ENCODE results near the gene NFAM1.

DNA sequence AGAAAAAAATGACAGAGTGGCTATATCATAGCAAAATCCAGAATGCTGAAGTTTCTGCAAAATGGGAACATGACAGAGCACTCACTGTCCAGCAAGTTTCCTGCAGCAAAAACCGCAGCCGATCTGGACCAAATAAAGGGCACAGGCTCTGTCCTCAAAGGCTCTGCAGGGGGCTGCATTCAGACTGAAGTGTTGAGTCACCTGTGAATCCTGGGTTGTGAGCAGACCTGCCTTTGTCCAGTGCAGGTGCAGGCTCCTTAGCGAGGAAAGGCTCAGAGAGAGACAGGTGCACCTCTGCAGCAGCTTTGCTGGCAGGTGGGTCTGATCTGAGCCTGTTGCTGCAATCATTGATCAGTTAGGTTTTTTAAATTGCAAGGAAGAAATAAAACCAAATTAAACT, 29.3 kb upstream of the NFAM1 start:
- TF ChIP-seq CTCF (IDR thresholded peaks at IDR 0.05; ENCODE audit: low read depth, low read length, poor library complexity, severe bottlenecking) = no peak
- no peak for TF ChIP-seq EZH2phosphoT487 (IDR thresholded peaks at IDR 0.05; ENCODE audit: borderline replicate concordance, low read length)

All from DOHH2 (cell line).